Upper lobe of left lung (tissue), 4 donors: ENCODE data around the gene BRF1.

Experiments used
- CTCF ChIP-seq, 6 experiments: fragments of 450-650 bp in 4 of 6; fragments of 200-600 bp in 2 of 6; sonication (generic) in 2 of 6; IDR thresholded peaks; one replicate each; pipeline ENCODE4 v1.5.1; 2016 to 2019; ENCODE audit warnings: antibody characterized with exemption in 6 of 6
- EP300 ChIP-seq, 4 donors: sonication (generic); formaldehyde crosslinking; IDR thresholded peaks; one replicate each; pipeline ENCODE4 v1.5.1; 2017; ENCODE audit warnings: antibody characterized with exemption in 4 of 4, control low read depth in 2 of 4
- POLR2A ChIP-seq, 4 donors: fragments of 450-650 bp; IDR thresholded peaks; one replicate each; pipeline ENCODE4 v1.5.1; 2016 to 2017; ENCODE audit warnings: antibody characterized with exemption in 4 of 4, mild to moderate bottlenecking in 2 of 4
- POLR2AphosphoS5 ChIP-seq, 2 donors: sonication (generic); formaldehyde crosslinking; IDR thresholded peaks; one replicate each; pipeline ENCODE4 v1.5.1; 2017; ENCODE audit warnings: antibody characterized with exemption in 2 of 2

- no peak for TF ChIP-seq CTCF (IDR thresholded peaks at IDR 0.05)
- no peak for TF ChIP-seq POLR2A (IDR thresholded peaks at IDR 0.05)
- TF ChIP-seq EP300 (IDR thresholded peaks at IDR 0.05) = no peak
- no peak for TF ChIP-seq POLR2AphosphoS5 (IDR thresholded peaks at IDR 0.05)
Measured at GRCh38 chr14:105209091-105209490, 91.7 kb downstream of the BRF1 start.
